Osteocyte (in vitro differentiated cells): ENCODE results near the gene TAC4. TPM values are rescaled to one million over a fixed set of nuclear protein-coding genes. Genes with fewer than 3 reads are reported as not detected.
A peak's percentile ranks its signal among the peaks of the same experiment; 100 is the strongest.

Experiments
- DNase-seq: peaks from one replicate; pipeline ENCODE4 v3.0.0; 2021; ENCODE audit warnings: mixed read lengths; ENCODE audit not compliant: unreplicated experiment; ENCODE audit errors: extremely low spot score
- H3K27ac Mint-ChIP-seq: one replicate; pipeline ENCODE4 v1.8.0; 2021; ENCODE audit warnings: mild to moderate bottlenecking, mixed read lengths; ENCODE audit not compliant: unreplicated experiment
- H3K27me3 Mint-ChIP-seq: one replicate; pipeline ENCODE4 v1.8.0; 2021; ENCODE audit warnings: mixed read lengths; ENCODE audit not compliant: unreplicated experiment
- H3K36me3 Mint-ChIP-seq: one replicate; pipeline ENCODE4 v1.8.0; 2021; ENCODE audit warnings: mixed read lengths; ENCODE audit not compliant: unreplicated experiment
- H3K4me1 Mint-ChIP-seq: one replicate; pipeline ENCODE4 v1.8.0; 2021; ENCODE audit warnings: mixed read lengths; ENCODE audit not compliant: unreplicated experiment
- H3K4me3 Mint-ChIP-seq: one replicate; pipeline ENCODE4 v1.8.0; 2021; ENCODE audit warnings: mild to moderate bottlenecking, moderate library complexity, mixed read lengths; ENCODE audit not compliant: unreplicated experiment
- H3K9me3 Mint-ChIP-seq: one replicate; pipeline ENCODE4 v1.8.0; 2021; ENCODE audit warnings: mixed read lengths; ENCODE audit not compliant: unreplicated experiment
- total RNA-seq: library from RNA; stranded (reverse); gene quantifications from 2 replicates; pipeline ENCODE4 v1.2.1, GENCODE V29; 2021
- TF ChIP-seq, protein P1 (sequence below): fragments of 200-600 bp; sonication (generic); IDR thresholded peaks from 2 replicates; pipeline ENCODE4 v1.5.0; 2021; ENCODE audit warnings: antibody characterized with exemption, mild to moderate bottlenecking, moderate library complexity

The TAC4 gene
- total RNA-seq, 1 donor from 2014 or later = not detected

DNA sequence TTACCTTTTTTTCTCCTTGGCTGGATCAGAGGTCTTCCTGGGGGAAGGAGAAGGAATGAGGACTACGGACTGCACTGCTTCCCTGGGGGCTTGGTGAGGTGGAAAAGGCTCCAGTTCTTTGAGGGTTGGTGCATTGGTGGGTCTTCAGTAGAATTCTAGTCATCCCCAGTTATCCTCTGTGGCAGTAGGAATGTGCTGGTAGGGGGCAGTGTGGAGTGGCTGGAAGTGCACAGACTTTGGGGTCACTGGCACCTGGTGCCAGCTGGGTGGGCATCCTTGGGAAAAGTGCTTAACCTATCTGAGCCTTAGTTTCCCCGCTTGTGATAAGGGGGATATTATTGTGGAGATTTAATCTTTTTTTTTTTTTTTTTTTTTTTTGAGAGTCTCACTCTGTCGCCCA is 6.3 kb downstream of the TAC4 start:
- H3K4me3 Mint-ChIP-seq = no peak overlapping the region
- TF ChIP-seq, protein P1, sequence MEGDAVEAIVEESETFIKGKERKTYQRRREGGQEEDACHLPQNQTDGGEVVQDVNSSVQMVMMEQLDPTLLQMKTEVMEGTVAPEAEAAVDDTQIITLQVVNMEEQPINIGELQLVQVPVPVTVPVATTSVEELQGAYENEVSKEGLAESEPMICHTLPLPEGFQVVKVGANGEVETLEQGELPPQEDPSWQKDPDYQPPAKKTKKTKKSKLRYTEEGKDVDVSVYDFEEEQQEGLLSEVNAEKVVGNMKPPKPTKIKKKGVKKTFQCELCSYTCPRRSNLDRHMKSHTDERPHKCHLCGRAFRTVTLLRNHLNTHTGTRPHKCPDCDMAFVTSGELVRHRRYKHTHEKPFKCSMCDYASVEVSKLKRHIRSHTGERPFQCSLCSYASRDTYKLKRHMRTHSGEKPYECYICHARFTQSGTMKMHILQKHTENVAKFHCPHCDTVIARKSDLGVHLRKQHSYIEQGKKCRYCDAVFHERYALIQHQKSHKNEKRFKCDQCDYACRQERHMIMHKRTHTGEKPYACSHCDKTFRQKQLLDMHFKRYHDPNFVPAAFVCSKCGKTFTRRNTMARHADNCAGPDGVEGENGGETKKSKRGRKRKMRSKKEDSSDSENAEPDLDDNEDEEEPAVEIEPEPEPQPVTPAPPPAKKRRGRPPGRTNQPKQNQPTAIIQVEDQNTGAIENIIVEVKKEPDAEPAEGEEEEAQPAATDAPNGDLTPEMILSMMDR = no peak
- H3K27me3 Mint-ChIP-seq = no peaks in the 10 kb centered on the region
- H3K9me3 Mint-ChIP-seq = no peaks in the 10 kb centered on the region
- DNase-seq = no peak
- peaks cover 4% of the 10 kb centered on the region for H3K36me3 Mint-ChIP-seq
- H3K4me1 Mint-ChIP-seq = peaks cover 9% of the 10 kb centered on the region
- no peak overlapping the region for H3K27ac Mint-ChIP-seq

DNA sequence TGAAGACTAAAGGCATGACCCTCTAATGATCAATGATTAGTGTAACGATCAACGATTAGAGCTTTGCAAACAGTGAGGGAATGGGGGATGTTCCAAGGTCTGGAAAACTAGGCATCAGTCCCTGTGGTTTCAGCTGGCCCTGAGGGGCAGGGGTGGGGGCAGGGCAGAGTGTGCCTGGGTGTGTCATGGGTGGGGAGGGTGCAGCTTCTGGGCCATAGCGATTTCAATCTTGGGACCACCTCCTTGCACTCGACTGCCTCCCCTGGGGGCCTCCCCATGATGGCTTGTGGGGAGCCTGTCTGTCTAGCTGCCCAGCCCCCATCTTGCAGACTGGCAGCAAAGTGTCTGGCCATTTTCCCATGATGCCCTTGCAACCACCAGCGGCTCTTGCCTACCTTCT is 8.4 kb downstream of the TAC4 start:
- H3K27me3 Mint-ChIP-seq = no peaks in the 10 kb centered on the region
- TF ChIP-seq, protein P1 = no peak

DNA sequence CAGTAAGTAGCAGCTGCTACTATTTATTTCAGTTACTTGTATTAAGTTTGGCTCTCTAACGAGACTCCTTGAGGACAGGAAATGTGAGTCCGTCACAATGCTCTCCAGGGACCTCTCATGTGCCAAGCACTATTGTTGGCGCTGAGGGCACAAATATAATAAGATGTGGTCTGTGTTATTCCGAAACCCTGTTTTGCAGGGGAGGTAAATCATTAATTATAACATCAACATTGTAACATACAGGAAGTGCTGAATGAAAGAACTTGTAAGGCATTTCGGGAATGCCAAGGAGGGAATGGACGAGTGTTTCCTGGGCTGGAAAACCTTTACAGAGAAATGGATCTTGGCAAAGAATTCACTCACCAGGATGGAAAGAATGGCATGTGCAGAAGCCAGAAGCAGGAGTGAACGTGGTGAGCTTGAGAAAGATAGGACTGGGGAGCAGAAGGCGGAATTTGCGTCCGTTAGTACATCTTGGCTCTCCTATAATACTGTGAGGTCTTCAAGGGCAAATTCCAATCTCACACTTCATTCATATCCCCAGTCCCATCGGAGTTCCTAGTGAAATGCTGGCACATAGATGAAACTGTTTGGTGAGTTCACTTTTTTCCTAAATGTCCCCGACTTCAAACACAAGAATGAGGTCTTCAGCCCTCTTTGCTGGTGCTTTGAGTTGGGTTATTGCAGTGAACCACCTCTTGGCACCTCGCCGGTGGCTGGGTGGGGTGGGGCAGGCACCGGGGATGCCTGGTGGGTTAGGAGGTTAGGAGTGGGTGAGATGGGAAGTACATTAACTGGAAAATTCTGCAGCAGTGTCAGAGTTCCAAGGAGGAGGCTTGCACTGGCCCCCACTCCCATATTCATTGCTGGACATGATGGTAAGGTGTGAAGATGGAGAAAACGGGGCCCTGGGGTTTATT is 11.5 kb downstream of the TAC4 start:
- no peaks in the 10 kb centered on the region for H3K9me3 Mint-ChIP-seq
- H3K36me3 Mint-ChIP-seq = peaks cover 19% of the 10 kb centered on the region
- DNase-seq = no peak
- peaks cover 19% of the 10 kb centered on the region for H3K4me1 Mint-ChIP-seq
- peak overlapping the region; percentile 41 for H3K4me3 Mint-ChIP-seq
- peak overlapping the region; percentile 75 for H3K27ac Mint-ChIP-seq
- no peaks in the 10 kb centered on the region for H3K27me3 Mint-ChIP-seq
- TF ChIP-seq, protein P1 = no peak

More for the DNA sequence above, 8.4 kb downstream of the TAC4 start:
- peaks cover 18% of the 10 kb centered on the region for H3K4me1 Mint-ChIP-seq
- H3K4me3 Mint-ChIP-seq = no peak overlapping the region
- H3K36me3 Mint-ChIP-seq = peaks cover 4% of the 10 kb centered on the region
- H3K27ac Mint-ChIP-seq = no peak overlapping the region
- DNase-seq = no peak
- no peaks in the 10 kb centered on the region for H3K9me3 Mint-ChIP-seq

DNA sequence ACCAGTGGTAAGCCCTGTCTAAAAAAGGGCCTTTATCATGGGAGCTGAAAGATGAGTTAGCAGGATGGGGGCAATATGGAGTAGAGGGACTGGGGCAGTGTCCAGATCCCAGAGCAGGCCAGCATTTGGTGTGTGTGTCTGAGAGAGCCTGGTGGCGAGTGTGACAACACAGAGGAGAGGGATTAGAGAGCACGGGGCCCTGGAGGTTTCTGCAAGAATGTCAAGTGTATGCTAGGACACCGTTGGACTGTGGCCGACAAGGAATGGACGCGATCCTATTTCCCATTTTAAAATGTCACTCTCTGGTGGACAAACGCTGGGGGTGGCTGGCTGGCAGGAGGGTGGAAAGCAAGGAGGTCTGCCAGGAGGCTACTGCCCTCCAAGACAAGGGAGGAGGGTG is 12.4 kb downstream of the TAC4 start:
- Mint-ChIP-seq H3K27me3 (no peaks in the 10 kb centered on the region), H3K4me3 (no peak overlapping the region), H3K27ac (peak overlapping the region; percentile 75), H3K9me3 (no peaks in the 10 kb centered on the region), H3K36me3 (peaks cover 19% of the 10 kb centered on the region), H3K4me1 (peaks cover 26% of the 10 kb centered on the region)
- TF ChIP-seq, protein P1 = no peak
- DNase-seq = no peak

DNA sequence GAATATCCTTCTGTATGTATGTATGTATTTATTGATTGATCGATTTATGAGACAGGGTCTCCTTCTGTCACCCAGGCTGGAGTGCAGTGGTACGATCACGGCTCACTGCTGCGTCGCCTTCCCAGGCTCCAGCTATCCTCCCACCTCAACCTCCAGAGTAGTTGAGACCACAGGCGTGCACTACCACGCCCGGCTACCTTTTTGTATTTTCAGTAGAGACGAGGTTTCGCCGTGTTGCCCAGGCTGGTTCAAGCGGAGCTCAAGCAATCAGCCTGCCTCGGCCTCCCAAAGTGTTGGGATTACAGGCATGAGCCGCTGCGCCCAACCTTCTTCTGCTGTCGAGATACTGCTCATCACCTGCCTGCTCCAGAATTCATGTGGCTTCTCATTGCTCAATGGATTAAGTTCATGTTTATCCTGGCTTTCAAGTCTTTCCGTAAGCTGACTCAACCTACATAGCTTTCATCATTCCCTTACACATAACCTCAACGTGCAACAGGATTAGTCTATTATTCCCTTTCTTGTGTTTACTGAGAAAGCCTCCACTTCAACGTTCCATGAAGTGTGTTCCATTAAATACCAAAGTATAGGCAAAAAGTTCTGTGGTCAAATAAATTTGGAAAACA is 13.6 kb downstream of the TAC4 start:
- DNase-seq = no peak
- TF ChIP-seq, protein P1 = no peak
- peaks cover 30% of the 10 kb centered on the region for H3K4me1 Mint-ChIP-seq
- H3K9me3 Mint-ChIP-seq = no peaks in the 10 kb centered on the region
- no peaks in the 10 kb centered on the region for H3K27me3 Mint-ChIP-seq
- no peak overlapping the region for H3K27ac Mint-ChIP-seq
- H3K36me3 Mint-ChIP-seq = peaks cover 21% of the 10 kb centered on the region
- H3K4me3 Mint-ChIP-seq = no peak overlapping the region
